ENCODE measurements around the gene TBC1D19. TPM values are rescaled to one million over a fixed set of nuclear protein-coding genes. Genes with fewer than 3 reads are reported as not detected.

The TBC1D19 gene
- total RNA-seq, 1 experiment from 2014 or later, result 4.0 TPM

GRCh38 chr4:26558166-26558895, 25.6 kb upstream of the TBC1D19 start:
- no peak overlapping the region for H2AFZ ChIP-seq (ENCODE audit: low read length)
- no peaks in the 10 kb centered on the region for H4K20me1 ChIP-seq (ENCODE audit: low read length)
- H3K27me3 ChIP-seq (ENCODE audit: low read length), result no peaks in the 10 kb centered on the region
- H3K79me2 ChIP-seq (ENCODE audit: low read length), result no peaks in the 10 kb centered on the region
- no peak overlapping the region for H3K9ac ChIP-seq (ENCODE audit: low read length)
- H3F3A ChIP-seq (ENCODE audit: low read length, unreplicated experiment), result no peaks in the 10 kb centered on the region
- CTCF ChIA-PET, result no interaction called here
- H3K4me1 ChIP-seq (ENCODE audit: insufficient read depth, low read length), result no peaks in the 10 kb centered on the region
- H3K36me3 ChIP-seq (ENCODE audit: low read depth, low read length), result no peaks in the 10 kb centered on the region
- ATAC-seq (no peak), DNase-seq (no peak)
- no peak overlapping the region for H3K4me3 ChIP-seq (ENCODE audit: low read length)
- H3K9me3 ChIP-seq (ENCODE audit: low read length), result no peaks in the 10 kb centered on the region
- no TSS peak for BruUV-seq (replicated peaks)
- POLR2A ChIA-PET (ENCODE audit: unreplicated experiment), result no interaction called here
- TF ChIP-seq EZH2phosphoT487 (IDR thresholded peaks at IDR 0.05; ENCODE audit: borderline replicate concordance, low read length), result no peak
- no peak for TF ChIP-seq CTCF (conservative IDR thresholded peaks at IDR 0.05; ENCODE audit: low read depth, low read length)
- TF ChIP-seq EZH2 (IDR thresholded peaks at IDR 0.05; ENCODE audit: low read length, unreplicated experiment), result no peak
- H3K27ac ChIP-seq (ENCODE audit: low read length), result no peak overlapping the region
- H3K9me2 ChIP-seq (replicated peaks; ENCODE audit: low read length), result no peaks in the 10 kb centered on the region
- no peak overlapping the region for H3K4me2 ChIP-seq (ENCODE audit: low read length)
- intact Hi-C loops (cut with micrococcal nuclease), result no loop called here

- Histone ChIP-seq H2AFZ (ENCODE audit: low read length) (peak overlapping the region; percentile 2; the same call in 1 of the 2 replicates), H4K20me1 (ENCODE audit: low read length) (no peaks in the 10 kb centered on the region), H3K27me3 (ENCODE audit: low read length) (no peaks in the 10 kb centered on the region), H3K4me3 (ENCODE audit: low read length) (no peak overlapping the region), H3K9me3 (ENCODE audit: low read length) (no peaks in the 10 kb centered on the region), H3F3A (ENCODE audit: low read length, unreplicated experiment) (peaks cover 5% of the 10 kb centered on the region), H3K4me1 (ENCODE audit: insufficient read depth, low read length) (peaks cover 35% of the 10 kb centered on the region), H3K9ac (ENCODE audit: low read length) (peak overlapping the region; percentile 42), H3K27ac (ENCODE audit: low read length) (peak overlapping the region; percentile 79), H3K9me2 (replicated peaks; ENCODE audit: low read length) (no peaks in the 10 kb centered on the region), H3K79me2 (ENCODE audit: low read length) (no peaks in the 10 kb centered on the region), H3K36me3 (ENCODE audit: low read depth, low read length) (no peaks in the 10 kb centered on the region), H3K4me2 (ENCODE audit: low read length) (peak overlapping the region; percentile 51)
- peak; percentile 56 for DNase-seq
- POLR2A ChIA-PET (ENCODE audit: unreplicated experiment), result no interaction called here
- BruUV-seq (replicated peaks), result no TSS peak
- CTCF ChIA-PET, result no interaction called here
- ATAC-seq, result peak; percentile 44
- TF ChIP-seq CTCF (conservative IDR thresholded peaks at IDR 0.05; ENCODE audit: low read depth, low read length) (no peak), EZH2 (IDR thresholded peaks at IDR 0.05; ENCODE audit: low read length, unreplicated experiment) (no peak), EZH2phosphoT487 (IDR thresholded peaks at IDR 0.05; ENCODE audit: borderline replicate concordance, low read length) (no peak)
- intact Hi-C loops (cut with micrococcal nuclease), result loop anchor here (5.0 to 10.0 kb wide), 3 partner anchors 111 to 291 kb away; no protein-coding TSS in a partner anchor
Observed at GRCh38 chr4:26566133-26566532, 17.8 kb upstream of the TBC1D19 start.

- peak overlapping the region; percentile 93 for H3K27ac ChIP-seq (ENCODE audit: low read length)
- H3K9ac ChIP-seq (ENCODE audit: low read length), result peak overlapping the region; percentile 57; the same call in 1 of the 2 replicates
- no peaks in the 10 kb centered on the region for H3K36me3 ChIP-seq (ENCODE audit: low read depth, low read length)
- H4K20me1 ChIP-seq (ENCODE audit: low read length), result no peaks in the 10 kb centered on the region
- peak overlapping the region; percentile 35 for H3K4me2 ChIP-seq (ENCODE audit: low read length)
- TF ChIP-seq EZH2 (IDR thresholded peaks at IDR 0.05; ENCODE audit: low read length, unreplicated experiment) (no peak), CTCF (conservative IDR thresholded peaks at IDR 0.05; ENCODE audit: low read depth, low read length) (no peak), EZH2phosphoT487 (IDR thresholded peaks at IDR 0.05; ENCODE audit: borderline replicate concordance, low read length) (no peak)
- ATAC-seq (peak; percentile 80), DNase-seq (peak; percentile 93)
- no peaks in the 10 kb centered on the region for H3K79me2 ChIP-seq (ENCODE audit: low read length)
- intact Hi-C loops (cut with micrococcal nuclease), result loop anchor here (2.0 to 10.0 kb wide), 4 partner anchors 14 to 289 kb away; no protein-coding TSS in a partner anchor
- no peak overlapping the region for H2AFZ ChIP-seq (ENCODE audit: low read length)
- no peak overlapping the region for H3K4me3 ChIP-seq (ENCODE audit: low read length)
- H3K4me1 ChIP-seq (ENCODE audit: insufficient read depth, low read length), result peaks cover 39% of the 10 kb centered on the region
- BruUV-seq (replicated peaks), result no TSS peak
- no peaks in the 10 kb centered on the region for H3K9me2 ChIP-seq (replicated peaks; ENCODE audit: low read length)
- ChIA-PET POLR2A (ENCODE audit: unreplicated experiment) (interaction anchor here (0.6 to 0.7 kb wide), 2 partner anchors 27 to 209 kb away, joined by 3 to 12 read pairs; no protein-coding TSS in a partner anchor), CTCF (no interaction called here)
- no peaks in the 10 kb centered on the region for H3K9me3 ChIP-seq (ENCODE audit: low read length)
- H3K27me3 ChIP-seq (ENCODE audit: low read length), result no peaks in the 10 kb centered on the region
- H3F3A ChIP-seq (ENCODE audit: low read length, unreplicated experiment), result peaks cover 5% of the 10 kb centered on the region
Observed at GRCh38 chr4:26568446-26568994, 15.4 kb upstream of the TBC1D19 start.

All from PC-3 (cell line).